NCI-H524 (cell line): ENCODE results near the gene NRIP3.
"Not testable (repeated sequence)": the region's sequence is repeated elsewhere in the genome, so short reads cannot be mapped to it uniquely, and the experiment has no call there.

Experiments
- DNase-seq, 2 experiments: peaks; one replicate each; lab custom pipeline; 2025; lab: John Stamatoyannopoulos, UW

Gene NRIP3

DNA sequence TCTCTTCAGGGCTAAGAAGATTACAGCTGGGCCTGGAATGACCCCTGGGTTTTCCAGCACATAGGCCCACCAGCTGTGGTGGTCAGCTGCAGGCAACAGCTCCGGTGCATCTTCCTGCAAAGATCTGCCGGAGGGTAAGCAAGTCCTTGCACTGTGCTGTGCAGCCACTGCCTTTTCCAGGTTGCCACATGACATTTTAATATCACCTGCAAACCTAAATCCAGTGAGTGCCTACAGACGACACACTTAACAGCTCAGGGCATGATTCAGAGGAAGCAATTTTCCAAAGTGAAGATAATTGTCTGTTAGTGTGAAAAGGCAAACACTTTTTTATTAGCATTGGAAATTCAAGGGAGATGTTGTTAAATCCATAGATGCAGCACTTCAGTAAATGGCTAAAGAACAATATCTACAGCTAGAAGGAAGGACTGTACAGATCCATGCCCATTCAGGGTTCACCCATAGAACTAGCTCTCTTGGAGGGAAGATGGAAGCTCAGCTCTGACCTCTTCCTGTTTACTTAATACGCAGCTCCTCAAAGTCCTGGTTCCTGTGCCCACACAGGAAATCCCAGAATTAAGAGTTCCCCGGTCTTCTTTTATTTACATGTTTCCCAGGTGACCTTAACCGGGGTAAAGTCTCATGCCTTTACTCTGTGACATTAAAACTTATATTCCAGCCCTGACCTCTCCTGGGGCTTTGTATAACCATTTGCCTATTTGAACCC, 13.3 kb upstream of the NRIP3 start:
- DNase-seq, result no peak

DNA sequence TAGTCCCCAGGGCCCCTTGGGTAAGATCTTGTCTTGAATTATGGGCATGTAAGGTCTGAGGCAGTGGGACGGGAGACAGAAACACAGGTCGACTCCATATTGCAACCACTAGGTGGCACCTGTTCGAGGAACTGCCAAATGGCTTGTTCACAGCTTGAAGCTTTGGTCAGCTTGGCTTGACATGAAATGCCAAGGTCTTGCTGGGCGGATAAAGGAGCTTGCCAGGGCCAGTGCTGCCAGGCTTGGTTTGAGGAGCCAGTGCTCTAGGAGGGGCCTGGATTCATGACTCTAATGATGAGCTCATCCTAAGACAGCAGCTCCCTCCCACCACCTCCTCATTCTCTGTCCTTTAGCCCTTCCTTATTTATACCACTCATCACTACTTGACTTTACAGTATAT, 11.9 kb upstream of the NRIP3 start:
- DNase-seq, result peak; percentile 18 to 46

DNA sequence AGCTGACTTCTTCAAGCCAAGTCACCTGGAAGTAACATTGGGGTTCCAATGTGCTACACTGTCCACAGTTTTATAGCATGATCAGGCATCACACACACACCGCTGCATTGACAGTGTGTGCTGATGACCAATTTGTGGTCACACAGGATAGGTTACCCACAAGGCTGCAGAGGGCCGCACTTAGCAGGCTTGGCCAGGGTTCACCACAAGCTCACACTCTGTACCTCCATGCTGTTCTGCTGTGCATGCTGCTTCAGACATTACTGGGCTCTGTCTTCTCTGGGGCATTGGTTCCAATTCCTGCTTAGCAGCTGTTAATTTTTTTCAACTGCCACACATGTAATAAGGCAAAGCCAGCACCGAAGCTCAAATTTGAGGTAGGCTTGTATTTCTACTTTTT, 11.0 kb upstream of the NRIP3 start:
- DNase-seq, result no peak

DNA sequence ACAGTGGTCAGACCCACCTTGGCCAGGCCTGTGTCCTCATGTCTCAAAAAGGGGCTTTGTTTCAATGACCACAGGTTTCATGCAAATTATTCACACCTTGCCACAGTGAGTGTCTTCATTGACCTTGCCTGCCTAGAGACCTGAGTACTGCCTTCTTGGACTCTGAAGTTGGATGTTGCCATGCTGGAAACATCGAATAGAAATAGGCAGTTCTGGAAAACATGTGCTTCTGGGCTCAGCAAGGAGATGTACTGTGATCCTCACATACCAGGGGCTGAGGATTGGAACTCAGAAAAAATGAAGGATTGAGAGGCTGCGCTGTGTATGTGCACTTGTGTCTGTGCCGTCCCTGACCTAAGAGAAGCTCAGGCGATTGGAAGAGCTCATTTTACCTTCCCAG, 9.6 kb upstream of the NRIP3 start:
- no peak for DNase-seq

DNA sequence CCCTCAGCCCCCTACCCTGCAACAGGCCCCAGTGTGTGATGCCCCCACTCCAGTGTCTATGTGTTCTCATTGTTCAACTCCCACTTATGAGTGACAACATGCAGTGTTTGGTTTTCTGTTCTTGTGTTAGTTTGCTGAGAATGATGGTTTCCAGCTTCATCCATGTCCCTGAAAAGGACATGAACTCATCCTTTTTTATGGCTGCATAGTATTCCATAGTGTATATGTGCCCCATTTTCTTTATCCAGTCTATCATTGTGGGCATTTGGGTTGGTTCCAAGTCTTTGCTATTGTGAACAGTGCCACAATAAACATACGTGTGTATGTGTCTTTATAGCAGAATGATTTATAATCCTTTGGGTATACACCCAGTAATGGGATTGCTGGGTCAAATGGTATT, 5.7 kb upstream of the NRIP3 start:
- DNase-seq, result not testable (repeated sequence)

DNA sequence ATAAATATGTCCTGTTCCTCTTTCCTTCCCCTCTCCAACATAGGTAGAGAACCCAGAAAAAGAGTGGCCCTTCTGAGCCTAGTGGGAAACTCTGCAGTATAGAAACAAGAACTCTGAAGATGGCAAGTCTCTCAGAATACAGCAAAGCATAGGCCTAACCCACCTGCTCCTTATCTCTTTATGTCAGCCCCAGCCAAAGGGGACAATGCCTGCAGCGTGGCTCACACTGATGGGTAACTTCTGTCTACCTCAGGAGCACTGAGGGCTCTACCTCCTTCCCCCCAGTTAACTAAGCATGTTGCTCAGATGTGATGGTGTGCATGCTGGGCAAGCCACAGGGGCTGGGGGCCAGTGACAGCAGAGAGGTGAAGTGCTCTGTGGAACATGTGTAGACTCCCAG, 4.9 kb upstream of the NRIP3 start:
- no peak for DNase-seq

DNA sequence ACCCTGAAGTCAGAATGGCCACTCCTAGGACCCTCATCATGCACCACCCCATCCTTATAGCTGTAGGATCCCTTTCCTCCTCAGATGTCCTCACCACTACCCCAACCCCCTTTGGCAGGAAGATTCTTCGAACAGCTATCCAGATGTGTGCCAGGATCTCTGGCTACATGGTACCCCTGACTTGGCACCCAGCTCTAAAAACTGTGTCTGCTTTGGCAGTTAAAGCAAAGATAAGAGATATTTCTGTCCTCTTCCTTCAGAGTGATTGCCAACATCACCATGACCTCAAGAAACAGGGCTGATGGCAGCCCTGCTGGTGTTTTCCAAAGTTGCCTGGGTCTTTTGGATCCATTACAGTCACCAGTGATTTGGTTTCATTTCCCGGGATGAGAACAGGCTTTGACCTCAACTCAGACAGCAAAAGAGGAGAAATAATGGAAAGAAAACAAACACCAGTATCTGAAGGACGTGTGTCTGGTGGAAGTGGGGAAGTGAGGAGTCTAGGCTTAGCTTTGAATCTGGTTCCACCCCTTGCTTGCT, 4.3 kb upstream of the NRIP3 start:
- no peak for DNase-seq

DNA sequence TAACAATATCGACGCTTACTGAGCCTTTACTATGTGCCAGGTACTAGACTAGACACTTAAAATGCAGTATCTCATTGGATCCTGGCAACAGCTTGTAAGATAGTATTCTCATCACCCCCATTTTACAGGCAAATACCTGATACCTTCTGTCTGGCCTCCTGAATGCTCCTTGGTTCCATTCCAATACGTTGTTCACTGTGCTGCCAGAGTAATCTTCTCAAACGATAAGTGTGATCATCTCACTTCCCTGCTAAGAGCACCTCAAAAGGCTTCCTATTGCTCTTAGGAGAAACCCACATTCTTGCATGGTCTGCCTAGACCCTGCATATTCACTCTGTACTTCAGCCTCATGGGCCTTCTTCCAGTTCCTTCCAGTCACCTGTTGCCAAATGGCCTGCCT, 1.3 kb upstream of the NRIP3 start:
- DNase-seq, result no peak

DNA sequence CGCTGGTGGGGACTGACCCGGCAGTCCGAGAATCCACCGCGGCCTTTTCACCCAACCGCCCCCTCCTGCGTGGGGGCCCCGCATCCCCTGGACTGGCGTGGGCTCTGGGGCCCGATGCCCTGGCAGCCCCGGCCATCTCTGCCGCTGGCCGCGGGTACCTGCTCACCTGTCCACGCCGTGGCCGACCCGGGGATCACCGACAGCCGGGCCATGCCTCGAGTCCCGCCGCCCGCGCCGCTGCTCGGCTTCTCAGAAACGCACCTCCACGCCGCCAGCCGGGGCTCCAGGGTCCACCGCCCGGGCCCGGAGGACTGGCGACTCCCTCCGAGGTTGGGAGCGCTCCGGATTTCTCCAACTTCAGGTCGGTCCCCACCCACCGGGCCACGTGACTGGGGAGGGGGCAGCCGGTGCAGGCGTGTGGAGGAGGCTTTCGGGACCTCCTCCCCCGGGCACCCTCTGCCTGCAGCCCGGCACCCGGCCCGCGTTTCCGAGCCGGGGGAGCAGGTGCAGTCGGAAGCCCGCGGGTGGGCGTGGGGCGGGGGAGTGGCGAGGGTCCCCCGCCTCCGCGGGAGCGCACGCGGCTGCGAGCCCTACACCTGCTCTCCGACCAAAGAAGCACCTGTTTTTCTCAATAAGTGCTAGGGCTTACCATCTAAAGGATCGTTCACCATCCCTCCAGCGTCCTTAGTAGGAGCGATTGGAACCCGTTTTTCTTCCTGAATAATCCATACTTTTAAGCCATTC, 554 bp upstream of the NRIP3 start:
- DNase-seq, result peak in 1 of 2 experiments; percentile 42

DNA sequence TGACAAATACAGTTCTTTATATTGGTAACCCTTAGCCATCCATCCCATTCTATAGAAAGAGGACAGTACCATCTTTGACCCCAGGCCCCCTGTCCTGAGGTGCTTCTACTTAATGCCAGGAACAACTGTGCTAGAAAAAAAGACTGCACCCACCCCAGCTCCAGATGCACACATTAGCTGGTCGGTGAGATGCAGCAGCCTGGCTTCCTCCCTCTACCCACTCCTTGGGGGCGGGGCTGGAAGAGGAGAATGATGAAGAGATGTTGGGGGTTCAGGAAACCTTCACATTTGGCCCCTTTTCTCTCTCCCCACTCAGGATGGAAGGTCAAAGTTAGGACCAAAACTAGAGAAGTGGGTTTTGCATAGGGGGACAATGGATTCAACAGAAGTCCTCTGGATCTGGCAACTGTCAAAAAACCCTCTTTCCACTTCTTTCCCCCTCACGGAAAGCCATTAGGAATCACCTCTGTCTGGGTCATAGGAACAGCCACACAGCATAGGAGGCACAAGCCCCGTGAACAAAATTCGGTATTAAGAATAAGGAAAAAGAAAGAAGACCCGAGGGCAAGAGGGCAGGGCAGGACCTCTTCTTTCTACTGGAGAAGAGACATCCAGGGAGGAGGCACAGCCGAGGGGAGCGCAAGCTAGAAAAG, 755 bp downstream of the NRIP3 start:
- DNase-seq, result peak in 1 of 2 experiments; percentile 22

DNA sequence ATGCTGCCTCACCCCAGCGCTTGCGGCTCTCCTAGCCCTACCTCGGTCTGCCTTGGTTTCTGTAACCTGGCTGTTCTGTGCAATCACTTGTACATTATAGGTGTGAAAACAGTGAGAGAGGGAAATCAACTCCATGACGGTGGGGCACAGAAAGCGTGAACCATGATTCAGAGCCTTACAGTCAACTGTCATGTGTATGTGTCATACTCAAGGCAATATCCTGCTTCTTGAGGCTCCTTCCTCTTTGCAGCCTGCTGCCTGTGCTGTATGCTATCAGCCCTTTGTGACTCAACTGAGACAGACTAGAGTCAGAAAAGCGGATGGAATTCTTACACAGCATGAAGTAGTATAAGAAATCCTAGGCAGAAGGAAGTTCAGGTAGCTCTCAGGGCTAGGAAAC, 2.1 kb downstream of the NRIP3 start:
- no peak for DNase-seq

DNA sequence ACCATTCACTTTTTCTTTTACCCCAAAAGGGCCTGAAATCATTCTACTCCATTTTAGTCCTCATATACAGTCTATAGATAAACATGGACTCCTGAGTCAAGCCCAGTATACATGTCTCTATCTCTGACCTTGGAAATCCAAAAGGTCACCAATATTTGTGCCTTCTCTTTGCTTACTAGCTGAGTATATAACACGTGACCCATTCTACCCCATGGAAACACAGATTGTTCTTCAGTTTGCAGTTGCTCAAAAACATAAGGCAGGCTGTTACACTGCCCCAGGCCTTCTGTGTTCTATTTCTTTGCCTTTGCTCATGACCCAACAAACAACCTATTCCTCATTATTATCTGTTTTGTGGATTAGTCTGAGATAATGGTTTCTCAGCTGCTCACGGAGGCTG, 5.8 kb downstream of the NRIP3 start:
- no peak for DNase-seq

DNA sequence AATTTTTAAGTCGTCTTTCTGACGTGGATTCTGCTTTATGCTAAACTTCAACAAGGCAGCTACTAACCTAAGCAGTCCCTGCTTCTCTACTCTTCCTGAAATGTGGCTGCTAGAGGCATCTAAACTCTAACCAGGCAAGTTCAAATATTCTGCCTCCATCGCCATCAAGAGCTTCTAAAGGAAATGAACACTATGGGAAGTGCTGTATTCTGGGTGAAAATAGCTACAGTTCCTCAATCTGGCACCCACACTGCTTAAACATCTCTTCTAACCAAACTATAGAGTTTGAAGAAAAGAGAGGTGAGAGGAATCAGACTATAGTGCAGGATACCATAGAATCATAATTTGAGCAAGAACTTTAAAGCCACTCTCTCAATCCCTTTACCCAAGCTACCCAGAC, 6.3 kb downstream of the NRIP3 start:
- no peak for DNase-seq

DNA sequence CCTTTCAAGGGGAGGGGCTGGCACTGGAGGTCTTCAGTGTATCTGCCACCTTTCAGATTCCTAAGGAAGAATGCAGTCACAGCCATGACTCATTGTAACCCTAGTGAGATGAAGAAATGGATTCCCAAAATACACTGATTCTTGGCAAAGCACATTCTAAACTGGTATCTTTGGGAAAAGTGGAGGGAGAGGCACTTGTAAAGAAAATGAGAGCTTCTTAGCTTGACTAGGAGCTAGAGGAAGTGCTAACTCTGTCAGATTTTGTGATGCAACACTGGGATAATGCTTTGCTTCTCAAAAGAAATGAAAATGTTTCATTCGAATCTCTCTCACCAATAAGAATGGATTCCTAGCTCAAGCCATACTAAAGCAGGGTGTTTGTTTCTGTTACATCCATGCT, 14.3 kb downstream of the NRIP3 start:
- no peak for DNase-seq

DNA sequence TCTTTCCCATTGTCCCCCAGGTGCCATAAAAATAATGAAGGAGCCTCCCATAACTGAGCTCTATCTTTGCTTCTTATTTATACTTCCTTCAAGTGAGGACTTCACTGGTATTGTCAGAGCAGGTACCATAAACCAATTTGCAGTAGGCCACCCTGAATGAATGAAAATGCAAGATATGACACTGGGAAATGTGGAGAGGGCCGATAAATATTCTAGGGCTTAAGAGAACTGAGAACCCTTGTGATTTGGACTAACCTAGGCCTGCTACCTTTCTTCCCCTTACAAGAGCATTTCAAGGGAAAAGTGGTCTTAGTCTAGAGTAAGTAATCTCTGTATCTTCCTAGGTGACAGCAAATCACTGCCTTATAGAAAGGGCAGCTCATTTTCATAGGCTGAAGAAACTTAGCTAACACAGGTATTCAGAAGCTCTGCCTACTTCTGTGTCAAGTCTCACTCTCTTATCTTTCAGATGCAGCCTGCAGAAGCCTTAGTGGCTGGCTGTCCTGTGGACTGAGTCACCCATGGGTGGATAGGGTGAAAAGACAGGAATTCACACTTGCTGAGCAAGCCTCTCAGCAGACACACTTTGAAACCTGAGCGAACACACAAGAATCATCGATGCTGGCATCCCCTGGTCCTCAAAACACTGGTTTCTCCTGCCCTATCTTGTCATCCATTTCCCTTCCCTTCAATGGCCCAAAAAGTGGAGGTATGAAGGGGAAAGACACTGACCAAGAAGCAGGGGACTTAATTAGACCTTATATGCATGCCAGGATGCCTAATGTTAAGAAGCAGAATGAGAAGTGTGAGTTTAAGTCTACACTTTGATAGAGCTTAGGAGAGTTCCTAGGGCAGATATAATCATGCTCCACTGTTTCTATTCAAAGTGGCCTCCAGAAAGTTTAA, 15.2 kb downstream of the NRIP3 start:
- no peak for DNase-seq

DNA sequence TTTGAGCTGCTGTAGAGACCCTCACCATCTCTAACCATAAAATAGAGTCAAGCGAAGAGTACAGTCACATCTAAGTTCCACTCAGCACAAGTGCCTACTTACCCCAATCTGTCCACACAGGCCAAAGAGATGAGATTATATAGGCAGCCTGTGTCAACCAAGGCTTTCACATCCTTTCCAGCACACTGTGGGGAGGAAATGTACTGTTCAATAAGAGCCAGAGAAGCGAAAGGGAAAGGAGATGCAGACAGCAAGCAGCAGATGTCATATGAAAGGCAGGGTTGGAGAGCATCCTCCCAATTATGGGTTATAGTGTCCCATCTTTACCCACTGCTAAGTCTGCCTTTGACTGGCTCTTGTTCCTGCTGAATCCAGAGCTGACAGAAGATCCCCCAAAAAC, 16.4 kb downstream of the NRIP3 start:
- no peak for DNase-seq

DNA sequence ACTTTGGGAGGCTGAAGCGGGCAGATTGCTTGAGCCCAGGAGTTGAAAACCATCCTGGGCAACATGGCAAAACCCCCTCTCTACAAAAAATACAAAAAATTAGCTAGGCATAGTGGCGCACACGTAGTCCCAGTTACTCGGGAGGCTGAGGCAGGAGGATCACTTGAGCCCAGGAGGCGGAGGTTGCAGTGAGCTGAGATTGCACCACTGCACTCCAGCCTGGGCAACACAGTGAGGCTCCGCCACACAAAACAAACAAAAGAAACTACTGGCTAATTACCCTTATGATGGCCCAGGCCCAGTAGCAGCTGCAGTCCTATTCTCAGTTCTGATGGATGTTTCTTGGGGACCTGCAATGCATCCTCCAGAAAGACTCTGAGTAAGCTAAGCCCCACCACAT, 17.0 kb downstream of the NRIP3 start:
- not testable (repeated sequence) for DNase-seq

DNA sequence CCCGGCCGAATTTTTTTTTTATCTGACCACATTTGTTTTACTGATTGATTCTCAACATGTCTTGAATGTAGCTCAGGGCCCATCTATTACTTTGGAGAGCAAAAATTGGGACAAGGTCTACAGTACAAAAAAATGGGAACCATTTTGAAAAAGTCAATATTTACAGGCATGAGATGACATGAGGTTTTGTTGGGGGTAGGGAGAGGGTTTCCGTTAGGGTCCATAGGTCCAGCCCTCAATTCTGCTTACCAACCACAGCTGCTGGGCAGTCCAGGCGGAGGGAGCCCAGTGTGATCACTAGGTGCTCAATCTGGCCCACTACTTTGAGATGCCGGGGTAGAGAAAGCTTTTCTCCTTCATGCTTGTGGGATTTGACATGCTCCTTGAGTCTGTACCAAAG, 18.3 kb downstream of the NRIP3 start:
- DNase-seq, result no peak

DNA sequence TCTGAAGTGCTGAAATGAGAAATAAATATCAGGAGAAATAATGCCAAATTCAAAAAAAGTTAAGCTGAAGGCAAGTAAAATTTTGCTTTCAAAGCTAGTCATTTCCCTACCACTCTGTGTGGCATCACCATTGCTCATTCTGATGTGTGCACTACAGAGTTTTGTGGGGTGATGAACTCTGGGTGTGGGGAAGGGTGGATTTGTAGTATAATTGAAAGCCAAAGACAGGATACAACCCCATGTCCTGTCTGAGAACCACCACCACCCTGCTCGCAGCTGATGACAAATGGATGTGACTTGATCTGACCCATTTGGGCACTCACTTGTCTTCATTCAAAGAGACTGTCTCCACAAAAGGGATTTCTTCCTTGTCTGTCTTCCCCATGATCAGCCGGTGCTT, 20.2 kb downstream of the NRIP3 start:
- no peak for DNase-seq

DNA sequence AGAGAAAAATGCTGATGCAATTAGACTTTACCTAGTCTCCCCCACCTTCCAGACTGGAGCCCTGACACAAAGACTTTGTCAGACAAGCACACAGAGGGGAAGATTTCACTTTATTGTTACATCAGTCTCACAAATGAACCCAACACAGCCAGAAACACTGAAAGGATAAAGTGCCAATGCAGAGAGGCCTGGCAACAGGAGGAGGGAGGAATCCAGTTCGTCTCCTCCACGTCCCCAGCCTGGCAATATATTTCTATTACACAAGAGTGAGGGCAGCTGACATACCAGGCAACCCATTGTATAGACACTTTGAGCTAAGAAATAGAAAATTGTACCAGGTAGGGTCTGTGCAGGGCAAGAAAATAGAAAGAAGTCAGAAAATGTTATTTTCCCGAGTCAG, 23.3 kb downstream of the NRIP3 start:
- no peak for DNase-seq

DNA sequence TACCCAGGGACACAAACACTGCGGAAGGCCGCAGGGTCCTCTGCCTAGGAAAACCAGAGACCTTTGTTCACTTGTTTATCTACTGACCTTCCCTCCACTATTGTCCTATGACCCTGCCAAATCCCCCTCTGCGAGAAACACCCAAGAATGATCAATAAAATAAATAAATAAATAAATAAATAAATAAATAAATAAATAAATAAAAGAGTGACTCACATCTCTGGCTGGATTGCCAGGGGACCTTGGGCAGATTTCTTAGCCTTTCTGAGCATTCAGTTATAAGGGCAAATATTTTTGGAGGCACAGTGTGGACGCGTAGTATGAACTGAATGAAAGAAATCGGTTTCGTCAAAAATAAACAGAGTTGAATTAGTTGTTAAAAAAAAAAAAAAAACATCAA, 24.4 kb downstream of the NRIP3 start:
- not testable (repeated sequence) for DNase-seq

DNA sequence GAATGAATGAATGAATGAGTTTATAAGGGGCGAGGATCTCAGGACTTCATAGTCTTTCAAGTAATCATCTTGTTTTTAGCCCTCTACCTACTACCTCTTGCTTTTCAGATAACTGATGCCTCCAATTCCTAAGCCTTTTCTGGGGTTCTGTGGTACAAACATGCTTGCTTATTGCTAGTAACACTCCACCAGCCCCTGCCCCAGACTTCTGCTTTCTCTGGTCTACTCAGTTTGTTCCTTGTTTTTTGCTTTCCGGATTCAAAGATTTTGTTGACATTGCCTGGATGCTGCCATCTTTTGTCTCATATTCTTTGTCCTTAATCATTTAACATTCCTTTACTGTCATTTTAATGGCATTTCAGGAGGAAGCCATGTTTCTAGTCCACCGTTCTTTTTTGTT, 30.7 kb downstream of the NRIP3 start:
- no peak for DNase-seq
